A375 (cell line): ENCODE results near the gene SEC22C. TPM values are rescaled to one million over a fixed set of nuclear protein-coding genes. Genes with fewer than 3 reads are reported as not detected.

Experiments used
- total RNA-seq: library from RNA; depleted of rRNA; stranded (reverse); fragments of >200 nt; shearing (Covaris generic); gene quantifications from 2 replicates; pipeline ENCODE4 v1.2.3, GENCODE V29; 2014; rRNA removed

Gene SEC22C
- 44.4 and 52.1 TPM in 2 replicates for total RNA-seq

GRCh38 chr3:42581709-42582473 lies at the start of gene SEC22C:
TSS of gene SEC22C (minus strand) at chr3:42581967. CDS start at chr3:42569046, 12,921 bp downstream.

GRCh38 chr3:42600111-42600957 lies 18.6 kb upstream of the SEC22C start, which contains the start of gene NKTR:
TSS of gene NKTR (plus strand) at chr3:42600686. CDS start at chr3:42601007, 321 bp downstream.

GRCh38 chr3:42502429-42503250 lies 79.1 kb downstream of the SEC22C start, which contains the start of gene VIPR1:
TSS of gene VIPR1 (plus strand) at chr3:42502643. CDS start at chr3:42502736, 93 bp downstream.

Other genes starting within 250 kb of the SEC22C start
- 0.34 TPM in 1 of 2 replicates, not detected in the other for gene LYZL4, start 171.4 kb downstream of the SEC22C start, total RNA-seq
- 13.3 and 13.5 TPM in 2 replicates for gene VIPR1, start 79.3 kb downstream of the SEC22C start, total RNA-seq
- gene SS18L2, start 8.9 kb upstream of the SEC22C start, total RNA-seq, result 19.2 and 24.2 TPM in 2 replicates
- gene NKTR, start 18.7 kb upstream of the SEC22C start, total RNA-seq, result 40.9 and 48.4 TPM in 2 replicates
- gene ZBTB47, start 71.7 kb upstream of the SEC22C start, total RNA-seq, result 15.3 and 15.7 TPM in 2 replicates
- gene KLHL40, start 103.6 kb upstream of the SEC22C start, total RNA-seq, result not detected in 2 replicates
- not detected in 2 replicates for gene HHATL, start 120.8 kb upstream of the SEC22C start, total RNA-seq
- 0.08 and 2.5 TPM in 2 replicates for gene CCDC13, start 191.3 kb upstream of the SEC22C start, total RNA-seq
- gene HIGD1A, start 222.5 kb upstream of the SEC22C start, total RNA-seq, result 53.3 and 64.7 TPM in 2 replicates
- not detected in 2 replicates for gene ACKR2, start 227.5 kb upstream of the SEC22C start, total RNA-seq